IMR-90 (cell line): Measurements from ENCODE around the gene TNS2. TPM values are rescaled to one million over a fixed set of nuclear protein-coding genes. Genes with fewer than 3 reads are reported as not detected.

Experiments
- ATAC-seq: fragments of 200-7000 bp; cut with Tn5 transposase; 2 replicates; pipeline ENCODE4 v1.9.1; 2020; ENCODE audit warnings: low read depth, mild to moderate bottlenecking, moderate library complexity
- BruUV-seq: library from RNA; stranded (reverse); fragments of 400-500 nt; replicated peaks from 2 replicates; lab custom pipeline; 2021; lab: Mats Ljungman, UMichigan
- CTCF ChIA-PET: fragments of 300-600 bp; formaldehyde crosslinking; extraction: SDS; loops from one replicate; lab custom pipeline; 2021; ENCODE audit warnings: antibody characterized with exemption; lab: Yijun Ruan, JAX
- POLR2A ChIA-PET: fragments of 300-600 bp; sonication (Branson Sonifier 250); formaldehyde crosslinking; loops from one replicate; lab custom pipeline; 2022; ENCODE audit warnings: antibody characterized with exemption; ENCODE audit not compliant: unreplicated experiment; lab: Charles Lee
- DNase-seq: peaks from one replicate; pipeline ENCODE4 v3.0.0; 2013
- H2AFZ ChIP-seq: replicated peaks from 2 replicates; pipeline ENCODE3; 2013; ENCODE audit warnings: low read length, mild to moderate bottlenecking; ENCODE audit not compliant: poor library complexity
- H2AK5ac ChIP-seq: 2 replicates; pipeline ENCODE4 v1.6.1; 2013; ENCODE audit warnings: low read depth, low read length, inconsistent platforms
- H2AK9ac ChIP-seq: replicated peaks from 2 replicates; pipeline ENCODE3; 2013; ENCODE audit warnings: mild to moderate bottlenecking, low read depth, low read length, moderate library complexity; ENCODE audit not compliant: poor library complexity
- H2BK120ac ChIP-seq: 2 replicates; pipeline ENCODE4 v1.6.1; 2013; ENCODE audit warnings: low read depth, low read length, inconsistent platforms
- H2BK15ac ChIP-seq: 3 replicates; pipeline ENCODE4 v1.6.1; 2013; ENCODE audit warnings: low read depth, low read length, inconsistent platforms
- H2BK20ac ChIP-seq: 2 replicates; pipeline ENCODE4 v1.6.1; 2013; ENCODE audit warnings: low read depth, mild to moderate bottlenecking, inconsistent platforms, low read length, moderate library complexity
- H2BK5ac ChIP-seq: 2 replicates; pipeline ENCODE4 v1.6.1; 2013; ENCODE audit warnings: mild to moderate bottlenecking, low read depth, low read length, inconsistent platforms; ENCODE audit not compliant: poor library complexity, severe bottlenecking
- H3K14ac ChIP-seq: replicated peaks from 2 replicates; pipeline ENCODE4 v1.6.1; 2013; ENCODE audit warnings: low read depth, low read length, inconsistent platforms
- H3K18ac ChIP-seq: 2 replicates; pipeline ENCODE4 v1.6.1; 2013; ENCODE audit warnings: low read depth, low read length, control low read depth
- H3K23ac ChIP-seq: 2 replicates; pipeline ENCODE4 v1.6.1; 2013; ENCODE audit warnings: low read depth, low read length, inconsistent platforms
- H3K27ac ChIP-seq: 2 replicates; pipeline ENCODE4 v1.5.1; 2013; ENCODE audit warnings: mild to moderate bottlenecking, control low read depth, low read length; ENCODE audit not compliant: insufficient read depth
- H3K27me3 ChIP-seq: 2 replicates; pipeline ENCODE4 v1.6.1; 2013; ENCODE audit warnings: low read length; ENCODE audit not compliant: control insufficient read depth, insufficient read depth
- H3K36me3 ChIP-seq: 2 replicates; pipeline ENCODE4 v1.6.1; 2013; ENCODE audit warnings: low read length, mixed read lengths; ENCODE audit not compliant: control insufficient read depth, insufficient read depth
- H3K4ac ChIP-seq: 2 replicates; pipeline ENCODE4 v1.6.1; 2013; ENCODE audit warnings: low read depth, low read length, inconsistent platforms
- H3K4me1 ChIP-seq: 2 replicates; pipeline ENCODE4 v1.6.1; 2013; ENCODE audit warnings: low read length, mixed read lengths; ENCODE audit not compliant: control insufficient read depth, insufficient read depth
- H3K4me2 ChIP-seq: 2 replicates; pipeline ENCODE4 v1.6.1; 2013; ENCODE audit warnings: low read depth, mild to moderate bottlenecking, control low read depth, low read length, moderate library complexity
- H3K4me3 ChIP-seq: 2 replicates; pipeline ENCODE4 v1.5.1; 2013; ENCODE audit warnings: low read depth, mild to moderate bottlenecking, control low read depth, low read length, moderate library complexity; ENCODE audit not compliant: insufficient read depth
- H3K56ac ChIP-seq: 2 replicates; pipeline ENCODE4 v1.6.1; 2013; ENCODE audit warnings: low read length, inconsistent platforms; ENCODE audit not compliant: insufficient read depth; ENCODE audit errors: extremely low read depth
- H3K79me1 ChIP-seq, 2 experiments: 2 replicates each; pipeline ENCODE4 v1.6.1; 2013; ENCODE audit warnings: low read length in 2 of 2, inconsistent platforms in 1 of 2, low read depth in 1 of 2
- H3K9ac ChIP-seq: 2 replicates; pipeline ENCODE4 v1.6.1; 2013; ENCODE audit warnings: low read depth, low read length, control low read depth
- H3K9me1 ChIP-seq: 2 replicates; pipeline ENCODE4 v1.6.1; 2013; ENCODE audit warnings: low read length, inconsistent platforms; ENCODE audit not compliant: insufficient read depth
- H3K9me3 ChIP-seq: 2 replicates; pipeline ENCODE4 v1.6.1; 2013; ENCODE audit warnings: low read length; ENCODE audit not compliant: control insufficient read depth, insufficient read depth
- H4K20me1 ChIP-seq: 2 replicates; pipeline ENCODE4 v1.6.1; 2013; ENCODE audit warnings: low read length, inconsistent platforms; ENCODE audit not compliant: insufficient read depth
- H4K5ac ChIP-seq: 2 replicates; pipeline ENCODE4 v1.6.1; 2013; ENCODE audit warnings: mild to moderate bottlenecking, low read depth, low read length, control low read depth
- H4K8ac ChIP-seq, 2 experiments: 2 replicates each; pipeline ENCODE4 v1.6.1; 2013; ENCODE audit warnings: low read depth in 2 of 2, low read length in 2 of 2, control low read depth in 1 of 2, inconsistent platforms in 1 of 2
- H4K91ac ChIP-seq: 2 replicates; pipeline ENCODE4 v1.6.1; 2013; ENCODE audit warnings: low read depth, low read length, inconsistent platforms; ENCODE audit not compliant: insufficient read depth
- CEBPB ChIP-seq: IDR thresholded peaks from 2 replicates; pipeline ENCODE4 v1.6.1; 2012; ENCODE audit warnings: low read depth, low read length, improper control_type of control experiment
- CTCF ChIP-seq: conservative IDR thresholded peaks from 2 replicates; pipeline ENCODE4 v1.5.1; 2012; ENCODE audit warnings: mild to moderate bottlenecking, low read depth, low read length, improper control_type of control experiment
- ELK1 ChIP-seq: fragments of 150-350 bp; IDR thresholded peaks from 2 replicates; pipeline ENCODE4 v1.6.1; 2016; ENCODE audit warnings: low read depth, mild to moderate bottlenecking, low read length, moderate library complexity, borderline replicate concordance
- NFE2L2 ChIP-seq: fragments of 150-350 bp; IDR thresholded peaks from 2 replicates; pipeline ENCODE4 v1.6.1; 2016; ENCODE audit warnings: low read depth, mild to moderate bottlenecking, low read length
- POLR2A ChIP-seq: IDR thresholded peaks from 2 replicates; pipeline ENCODE4 v1.6.1; 2012; ENCODE audit warnings: mild to moderate bottlenecking, low read depth, low read length
- RCOR1 ChIP-seq: IDR thresholded peaks from 2 replicates; pipeline ENCODE4 v1.6.1; 2012; ENCODE audit warnings: mild to moderate bottlenecking, low read length, improper control_type of control experiment; ENCODE audit not compliant: insufficient replicate concordance
- RFX5 ChIP-seq: IDR thresholded peaks from 2 replicates; pipeline ENCODE4 v1.8.0; 2012; ENCODE audit warnings: low read depth, mild to moderate bottlenecking, low read length, moderate library complexity
- SMC3 ChIP-seq: fragments of 150-350 bp; IDR thresholded peaks from 2 replicates; pipeline ENCODE4 v1.6.1; 2016; ENCODE audit warnings: low read depth, mild to moderate bottlenecking, antibody characterized with exemption, low read length, moderate library complexity
- USF2 ChIP-seq: fragments of 150-350 bp; IDR thresholded peaks from 2 replicates; pipeline ENCODE4 v1.6.1; 2017; ENCODE audit warnings: mild to moderate bottlenecking, antibody characterized with exemption, low read length, low read depth
- WGBS, 2 experiments: methylation state at CpG; one replicate each; pipeline versions ENCODE4 v1.1.5 to v1.1.7; 2013; ENCODE audit warnings: missing lambda C conversion rate in 2 of 2; ENCODE audit not compliant: insufficient read length in 1 of 2; ENCODE audit errors: extremely low coverage in 2 of 2; 5-methylcytosine and 5-hydroxymethylcytosine counted together
- dilution Hi-C: fragments of 300-500 bp; cut with HindIII; formaldehyde crosslinking; loops from one replicate; pipeline ENCODE4 v1.14.3; 2018; ENCODE audit warnings: low sequenced_read_pairs; ENCODE audit not compliant: unreplicated experiment
- in situ Hi-C: fragments of 300-500 bp; cut with MboI; formaldehyde crosslinking; loops from 3 replicates; pipeline ENCODE4 v1.14.3; 2019; ENCODE audit warnings: low sequenced_read_pairs, inconsistent platforms, mixed read lengths
- intact Hi-C: fragments of 100-400 bp; cut with micrococcal nuclease; formaldehyde crosslinking; loops from 2 replicates; pipeline ENCODE4 v1.10.0; 2022
- polyA plus RNA-seq, 3 experiments: library from polyadenylated mRNA; depleted of rRNA; stranded (reverse); fragments of >200 nt; gene quantifications; 2 replicates each; pipeline ENCODE4 v1.2.3, GENCODE V29; 2012; ENCODE audit warnings: low replicate concordance in 1 of 3
- total RNA-seq: library from RNA; depleted of rRNA; stranded (reverse); fragments of >200 nt; gene quantifications from 2 replicates; pipeline ENCODE4 v1.2.3, GENCODE V29; 2012

TNS2 gene
- total and polyA plus RNA-seq, 2 of the 4 experiments (the other 2 are of a cell fraction) = 10.4 to 67.2 TPM

GRCh38 chr12:53050426-53051057 is 677 bp downstream of the TNS2 start (continued):
- TF ChIP-seq SMC3 = no peak

- peak; percentile 70 for DNase-seq
- ChIA-PET CTCF (interaction anchor here (1.0 kb wide), 1 partner anchor 15 kb away, joined by 4 read pairs; no protein-coding TSS in a partner anchor), POLR2A (interaction anchor here (0.5 to 1.8 kb wide), 3 partner anchors 10 to 56 kb away, joined by 3 to 8 read pairs (median 5); partner anchors contain the start of gene SPRYD3)
- peak overlapping the region; percentile 87 for H3K56ac ChIP-seq
- H2BK20ac ChIP-seq = peak overlapping the region; percentile 84; the same call in 1 of the 2 replicates
- H2BK15ac ChIP-seq = peak overlapping the region; percentile 90; the same call in 2 of the 3 replicates
- H2AK9ac ChIP-seq = peak overlapping the region; percentile 100
- H4K91ac ChIP-seq = peak overlapping the region; percentile 99
- peak overlapping the region; percentile 92 for H3K23ac ChIP-seq
- peak overlapping the region; percentile 84 for H3K14ac ChIP-seq
- peak overlapping the region; percentile 57 for H3K4me3 ChIP-seq
- H3K9ac ChIP-seq = peak overlapping the region; percentile 87
- peaks cover 22% of the 10 kb centered on the region for H4K20me1 ChIP-seq
- WGBS, 2 experiments = 28% methylated on average over 3 of the region's 11 CpGs; no CpG with 5 or more reads in 1 of the 2 experiments
- BruUV-seq = no TSS peak
- peak overlapping the region; percentile 99 for H2BK5ac ChIP-seq
- H3K9me3 ChIP-seq = no peaks in the 10 kb centered on the region
- intact Hi-C loops (loop anchor here (5.0 kb wide), 1 partner anchor 246 kb away; the partner anchor contains the start of genes MYG1 and PFDN5), dilution Hi-C loops (no loop called here), in situ Hi-C loops (no loop called here)
- H3K4ac ChIP-seq = peak overlapping the region; percentile 100
- peak; percentile 1; the same call in 1 of the 2 replicates for ATAC-seq
- H3K27ac ChIP-seq = peak overlapping the region; percentile 99
- peak overlapping the region; percentile 67 for H3K4me2 ChIP-seq
- H2AK5ac ChIP-seq = peak overlapping the region; percentile 100
- H3K4me1 ChIP-seq = peaks cover 48% of the 10 kb centered on the region
- H3K18ac ChIP-seq = peak overlapping the region; percentile 73
- peaks cover 5 to 63% of the 10 kb centered on the region in 2 experiments; a peak in 3 of 4 replicates for H3K79me1 ChIP-seq
- peaks cover 30% of the 10 kb centered on the region for H3K36me3 ChIP-seq
- H3K27me3 ChIP-seq = no peaks in the 10 kb centered on the region
- H4K5ac ChIP-seq = peak overlapping the region; percentile 73
- H2AFZ ChIP-seq = peak overlapping the region; percentile 33
- H2BK120ac ChIP-seq = peak overlapping the region; percentile 99
- H3K9me1 ChIP-seq = peaks cover 25% of the 10 kb centered on the region
- peak overlapping the region in 1 of 2 experiments; percentile 84; a peak in 3 of 4 replicates for H4K8ac ChIP-seq
- TF ChIP-seq CEBPB (peak; percentile 91), ELK1 (no peak), POLR2A (no peak), RCOR1 (no peak), RFX5 (no peak), SMC3 (no peak), NFE2L2 (no peak), USF2 (peak; percentile 34; the same call in 1 of the 2 replicates), CTCF (0 out of 2 replicates have a peak, but pooled peaks have one; percentile 11)
Observed at GRCh38 chr12:53051058-53051880, 1.4 kb downstream of the TNS2 start.
